Measurements from ENCODE around the gene PSME2. TPM values are rescaled to one million over a fixed set of nuclear protein-coding genes. Genes with fewer than 3 reads are reported as not detected.

The PSME2 gene
- total and polyA plus RNA-seq, 9 of the 15 experiments (the other 6 are each of a cell fraction or from before 2014, with no cell fraction given) = 111 to 579 (median 159) TPM

DNA sequence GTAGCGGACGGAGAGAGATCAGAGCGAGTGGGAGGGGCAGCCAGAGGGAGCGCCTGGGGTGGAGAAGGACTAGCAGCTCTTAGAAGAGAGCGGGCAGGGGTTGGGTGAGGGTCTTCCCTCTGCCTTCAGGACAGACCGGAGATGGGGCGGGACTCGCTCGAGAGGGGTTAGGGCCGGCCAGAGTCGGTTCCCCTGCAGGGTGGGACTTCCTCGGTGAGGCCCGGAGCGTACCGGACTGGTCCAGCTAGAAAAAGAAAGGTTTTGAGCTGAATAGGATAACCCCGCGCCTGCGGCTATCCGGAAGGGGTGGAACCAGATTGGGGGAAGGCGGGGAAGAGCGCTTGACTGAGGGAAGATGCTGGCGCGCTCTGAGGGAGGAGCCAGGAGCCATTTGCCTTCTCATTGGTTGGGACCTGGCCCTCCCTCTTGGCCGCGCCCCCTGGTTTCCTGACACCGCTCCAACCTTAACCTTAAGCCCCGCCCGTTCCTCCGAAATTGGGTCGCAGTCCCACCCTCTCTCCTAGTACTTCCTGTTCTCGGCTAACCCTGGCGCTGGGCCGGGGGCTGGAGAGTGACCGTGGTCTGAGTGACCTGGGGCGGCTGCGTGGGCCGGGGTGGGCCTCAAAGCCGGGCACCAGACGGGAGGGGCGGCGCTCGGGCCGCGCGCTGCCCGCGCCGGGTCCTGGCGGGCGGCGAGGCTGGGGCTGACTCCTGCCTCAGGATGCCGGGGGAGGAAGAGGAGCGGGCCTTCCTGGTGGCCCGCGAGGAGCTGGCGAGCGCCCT, 759 bp upstream of the PSME2 start, which contains the start of gene RNF31 (continued):
- TF ChIP-seq, protein P1, sequence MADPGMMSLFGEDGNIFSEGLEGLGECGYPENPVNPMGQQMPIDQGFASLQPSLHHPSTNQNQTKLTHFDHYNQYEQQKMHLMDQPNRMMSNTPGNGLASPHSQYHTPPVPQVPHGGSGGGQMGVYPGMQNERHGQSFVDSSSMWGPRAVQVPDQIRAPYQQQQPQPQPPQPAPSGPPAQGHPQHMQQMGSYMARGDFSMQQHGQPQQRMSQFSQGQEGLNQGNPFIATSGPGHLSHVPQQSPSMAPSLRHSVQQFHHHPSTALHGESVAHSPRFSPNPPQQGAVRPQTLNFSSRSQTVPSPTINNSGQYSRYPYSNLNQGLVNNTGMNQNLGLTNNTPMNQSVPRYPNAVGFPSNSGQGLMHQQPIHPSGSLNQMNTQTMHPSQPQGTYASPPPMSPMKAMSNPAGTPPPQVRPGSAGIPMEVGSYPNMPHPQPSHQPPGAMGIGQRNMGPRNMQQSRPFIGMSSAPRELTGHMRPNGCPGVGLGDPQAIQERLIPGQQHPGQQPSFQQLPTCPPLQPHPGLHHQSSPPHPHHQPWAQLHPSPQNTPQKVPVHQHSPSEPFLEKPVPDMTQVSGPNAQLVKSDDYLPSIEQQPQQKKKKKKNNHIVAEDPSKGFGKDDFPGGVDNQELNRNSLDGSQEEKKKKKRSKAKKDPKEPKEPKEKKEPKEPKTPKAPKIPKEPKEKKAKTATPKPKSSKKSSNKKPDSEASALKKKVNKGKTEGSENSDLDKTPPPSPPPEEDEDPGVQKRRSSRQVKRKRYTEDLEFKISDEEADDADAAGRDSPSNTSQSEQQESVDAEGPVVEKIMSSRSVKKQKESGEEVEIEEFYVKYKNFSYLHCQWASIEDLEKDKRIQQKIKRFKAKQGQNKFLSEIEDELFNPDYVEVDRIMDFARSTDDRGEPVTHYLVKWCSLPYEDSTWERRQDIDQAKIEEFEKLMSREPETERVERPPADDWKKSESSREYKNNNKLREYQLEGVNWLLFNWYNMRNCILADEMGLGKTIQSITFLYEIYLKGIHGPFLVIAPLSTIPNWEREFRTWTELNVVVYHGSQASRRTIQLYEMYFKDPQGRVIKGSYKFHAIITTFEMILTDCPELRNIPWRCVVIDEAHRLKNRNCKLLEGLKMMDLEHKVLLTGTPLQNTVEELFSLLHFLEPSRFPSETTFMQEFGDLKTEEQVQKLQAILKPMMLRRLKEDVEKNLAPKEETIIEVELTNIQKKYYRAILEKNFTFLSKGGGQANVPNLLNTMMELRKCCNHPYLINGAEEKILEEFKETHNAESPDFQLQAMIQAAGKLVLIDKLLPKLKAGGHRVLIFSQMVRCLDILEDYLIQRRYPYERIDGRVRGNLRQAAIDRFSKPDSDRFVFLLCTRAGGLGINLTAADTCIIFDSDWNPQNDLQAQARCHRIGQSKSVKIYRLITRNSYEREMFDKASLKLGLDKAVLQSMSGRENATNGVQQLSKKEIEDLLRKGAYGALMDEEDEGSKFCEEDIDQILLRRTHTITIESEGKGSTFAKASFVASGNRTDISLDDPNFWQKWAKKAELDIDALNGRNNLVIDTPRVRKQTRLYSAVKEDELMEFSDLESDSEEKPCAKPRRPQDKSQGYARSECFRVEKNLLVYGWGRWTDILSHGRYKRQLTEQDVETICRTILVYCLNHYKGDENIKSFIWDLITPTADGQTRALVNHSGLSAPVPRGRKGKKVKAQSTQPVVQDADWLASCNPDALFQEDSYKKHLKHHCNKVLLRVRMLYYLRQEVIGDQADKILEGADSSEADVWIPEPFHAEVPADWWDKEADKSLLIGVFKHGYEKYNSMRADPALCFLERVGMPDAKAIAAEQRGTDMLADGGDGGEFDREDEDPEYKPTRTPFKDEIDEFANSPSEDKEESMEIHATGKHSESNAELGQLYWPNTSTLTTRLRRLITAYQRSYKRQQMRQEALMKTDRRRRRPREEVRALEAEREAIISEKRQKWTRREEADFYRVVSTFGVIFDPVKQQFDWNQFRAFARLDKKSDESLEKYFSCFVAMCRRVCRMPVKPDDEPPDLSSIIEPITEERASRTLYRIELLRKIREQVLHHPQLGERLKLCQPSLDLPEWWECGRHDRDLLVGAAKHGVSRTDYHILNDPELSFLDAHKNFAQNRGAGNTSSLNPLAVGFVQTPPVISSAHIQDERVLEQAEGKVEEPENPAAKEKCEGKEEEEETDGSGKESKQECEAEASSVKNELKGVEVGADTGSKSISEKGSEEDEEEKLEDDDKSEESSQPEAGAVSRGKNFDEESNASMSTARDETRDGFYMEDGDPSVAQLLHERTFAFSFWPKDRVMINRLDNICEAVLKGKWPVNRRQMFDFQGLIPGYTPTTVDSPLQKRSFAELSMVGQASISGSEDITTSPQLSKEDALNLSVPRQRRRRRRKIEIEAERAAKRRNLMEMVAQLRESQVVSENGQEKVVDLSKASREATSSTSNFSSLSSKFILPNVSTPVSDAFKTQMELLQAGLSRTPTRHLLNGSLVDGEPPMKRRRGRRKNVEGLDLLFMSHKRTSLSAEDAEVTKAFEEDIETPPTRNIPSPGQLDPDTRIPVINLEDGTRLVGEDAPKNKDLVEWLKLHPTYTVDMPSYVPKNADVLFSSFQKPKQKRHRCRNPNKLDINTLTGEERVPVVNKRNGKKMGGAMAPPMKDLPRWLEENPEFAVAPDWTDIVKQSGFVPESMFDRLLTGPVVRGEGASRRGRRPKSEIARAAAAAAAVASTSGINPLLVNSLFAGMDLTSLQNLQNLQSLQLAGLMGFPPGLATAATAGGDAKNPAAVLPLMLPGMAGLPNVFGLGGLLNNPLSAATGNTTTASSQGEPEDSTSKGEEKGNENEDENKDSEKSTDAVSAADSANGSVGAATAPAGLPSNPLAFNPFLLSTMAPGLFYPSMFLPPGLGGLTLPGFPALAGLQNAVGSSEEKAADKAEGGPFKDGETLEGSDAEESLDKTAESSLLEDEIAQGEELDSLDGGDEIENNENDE (IDR thresholded peaks at IDR 0.05; ENCODE audit: low read depth, low read length) = no peak
- TF ChIP-seq, protein P2, sequence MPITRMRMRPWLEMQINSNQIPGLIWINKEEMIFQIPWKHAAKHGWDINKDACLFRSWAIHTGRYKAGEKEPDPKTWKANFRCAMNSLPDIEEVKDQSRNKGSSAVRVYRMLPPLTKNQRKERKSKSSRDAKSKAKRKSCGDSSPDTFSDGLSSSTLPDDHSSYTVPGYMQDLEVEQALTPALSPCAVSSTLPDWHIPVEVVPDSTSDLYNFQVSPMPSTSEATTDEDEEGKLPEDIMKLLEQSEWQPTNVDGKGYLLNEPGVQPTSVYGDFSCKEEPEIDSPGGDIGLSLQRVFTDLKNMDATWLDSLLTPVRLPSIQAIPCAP (CRISPR knock-in tag; IDR thresholded peaks at IDR 0.05; ENCODE audit: borderline replicate concordance) = no peak
- peak; percentile 78 for TF ChIP-seq HNRNPLL (IDR thresholded peaks at IDR 0.05; ENCODE audit: low read depth, low read length, poor library complexity, severe bottlenecking)
- no peak for TF ChIP-seq KAT2B (IDR thresholded peaks at IDR 0.05; ENCODE audit: low read depth, low read length)
- no peak for TF ChIP-seq ZNF507 (tag; conservative IDR thresholded peaks at IDR 0.05)
- TF ChIP-seq STAT5A (IDR thresholded peaks at IDR 0.05; ENCODE audit: borderline replicate concordance, low read length) = no peak
- TF ChIP-seq, protein P3, sequence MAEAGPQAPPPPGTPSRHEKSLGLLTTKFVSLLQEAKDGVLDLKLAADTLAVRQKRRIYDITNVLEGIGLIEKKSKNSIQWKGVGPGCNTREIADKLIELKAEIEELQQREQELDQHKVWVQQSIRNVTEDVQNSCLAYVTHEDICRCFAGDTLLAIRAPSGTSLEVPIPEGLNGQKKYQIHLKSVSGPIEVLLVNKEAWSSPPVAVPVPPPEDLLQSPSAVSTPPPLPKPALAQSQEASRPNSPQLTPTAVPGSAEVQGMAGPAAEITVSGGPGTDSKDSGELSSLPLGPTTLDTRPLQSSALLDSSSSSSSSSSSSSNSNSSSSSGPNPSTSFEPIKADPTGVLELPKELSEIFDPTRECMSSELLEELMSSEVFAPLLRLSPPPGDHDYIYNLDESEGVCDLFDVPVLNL (CRISPR knock-in tag; IDR thresholded peaks at IDR 0.05; ENCODE audit: low read depth) = no peak
- peak; percentile 55; the same call in 1 of the 2 replicates for TF ChIP-seq POLR2A (conservative IDR thresholded peaks at IDR 0.05)
- TF ChIP-seq CCNT2 (IDR thresholded peaks at IDR 0.05; ENCODE audit: borderline replicate concordance, extremely low read depth, insufficient read length, low read depth, low read length) = no peak
- TF ChIP-seq KAT7 (CRISPR knock-in tag; IDR thresholded peaks at IDR 0.05; ENCODE audit: borderline replicate concordance) = no peak
- no peak for TF ChIP-seq ZNF431 (CRISPR knock-in tag; IDR thresholded peaks at IDR 0.05)
- TF ChIP-seq MYBL2 (IDR thresholded peaks at IDR 0.05; ENCODE audit: low read depth) = no peak
- TF ChIP-seq MYBL2 (CRISPR knock-in tag; IDR thresholded peaks at IDR 0.05; ENCODE audit: borderline replicate concordance) = no peak
- no peak for TF ChIP-seq NCOA1 (IDR thresholded peaks at IDR 0.05; ENCODE audit: low read depth)
- TF ChIP-seq JUNB (CRISPR knock-in tag; conservative IDR thresholded peaks at IDR 0.05) = no peak

Measured in K562 (cell line).